Kidney (tissue), 14 donors: ENCODE measurements around the gene CYP2W1. TPM values are rescaled to one million over a fixed set of nuclear protein-coding genes. Genes with fewer than 3 reads are reported as not detected.

ENCODE experiments used
- DNase-seq, 5 donors: peaks; one replicate each; pipeline ENCODE4 v3.0.0-alpha.2; 2013 to 2020
- FAIRE-seq: peaks from 2 replicates; lab custom pipeline; 2012; peaks lifted over from hg19 to GRCh38; lab: Jason Lieb, UNC
- H3K27ac ChIP-seq, 2 donors: one replicate each; pipeline ENCODE4 v1.7.0; 2013; ENCODE audit warnings: low read depth in 2 of 2, low read length in 2 of 2, inconsistent platforms in 1 of 2
- H3K27me3 ChIP-seq: one replicate; pipeline ENCODE4 v1.7.1; 2013; ENCODE audit warnings: low read length, inconsistent platforms; ENCODE audit not compliant: control insufficient read depth, insufficient read depth
- H3K36me3 ChIP-seq, 3 donors: one replicate each; pipeline versions ENCODE4 v1.7.0 to v1.7.1; 2013; ENCODE audit warnings: low read length in 3 of 3, control low read depth in 1 of 3, inconsistent platforms in 1 of 3; ENCODE audit not compliant: insufficient read depth in 3 of 3, control insufficient read depth in 2 of 3
- H3K4me1 ChIP-seq, 3 donors: one replicate each; pipeline versions ENCODE4 v1.7.0 to v1.7.1; 2013; ENCODE audit warnings: low read length in 3 of 3, inconsistent platforms in 1 of 3, low read depth in 1 of 3; ENCODE audit not compliant: control insufficient read depth in 2 of 3, insufficient read depth in 2 of 3
- H3K4me3 ChIP-seq, 3 donors: one replicate each; pipeline versions ENCODE4 v1.7.0 to v1.8.1; 2013; ENCODE audit warnings: low read length in 3 of 3, control low read depth in 1 of 3, inconsistent platforms in 1 of 3
- H3K9ac ChIP-seq, 3 donors: one replicate each; pipeline versions ENCODE4 v1.7.0 to v1.7.1; 2013; ENCODE audit warnings: low read length in 3 of 3, control low read depth in 1 of 3, inconsistent platforms in 1 of 3
- H3K9me3 ChIP-seq, 3 donors: one replicate each; pipeline versions ENCODE4 v1.7.0 to v1.7.1; 2013; ENCODE audit warnings: low read length in 3 of 3, control low read depth in 1 of 3, inconsistent platforms in 1 of 3; ENCODE audit not compliant: control insufficient read depth in 2 of 3, insufficient read depth in 1 of 3
- CTCF ChIP-seq: IDR thresholded peaks from 3 replicates; pipeline ENCODE4 v1.5.1; 2012; ENCODE audit warnings: mild to moderate bottlenecking, moderate library complexity, borderline replicate concordance; ENCODE audit not compliant: insufficient read depth; ENCODE audit errors: extremely low read depth
- intact Hi-C: fragments of 100-400 bp; cut with DNase I; formaldehyde crosslinking; loops from one replicate; pipeline ENCODE4 v1.11.1; 2022
- polyA plus RNA-seq: library from polyadenylated mRNA; stranded (reverse); fragments of 350-450 nt; fragmentation: Illumina TruSeq; extraction: RNeasy Lipid Tissue Mini Kit (QIAGEN cat#74804); gene quantifications from one replicate; pipeline ENCODE4 v1.2.3, GENCODE V29; 2014; ENCODE audit warnings: low read depth, low replicate concordance; ENCODE audit not compliant: insufficient read depth
- total RNA-seq: library from RNA; stranded (reverse); fragmentation: NEBNext Ultra II Directional; extraction: Animal tissue kit (Norgen Biotek cat#: 25700); gene quantifications from one replicate; pipeline ENCODE4 v1.2.1, GENCODE V29; 2021
- donor health status: control.
- donor health status: control.
- donor health status: control.
- donor health status: control.
- donor health status: control.
- donor health status: DM: yes; HTN: yes; CAD: no.
- donor health status: Normal renal cell carcinoma (clear cell type).

CYP2W1 gene
- total and polyA plus RNA-seq, 2 donors from 2014 or later, result 0.13 to 0.17 TPM

- no peak for TF ChIP-seq CTCF
- Histone ChIP-seq H3K9me3 (no peaks in the 10 kb centered on the region), H3K27me3 (no peaks in the 10 kb centered on the region), H3K4me3 (peak overlapping the region; percentile 72 to 84 (median 84)), H3K27ac (no peak overlapping the region), H3K36me3 (peaks cover 3 to 16% (median 7%) of the 10 kb centered on the region in 3 donors), H3K4me1 (peaks cover 0 to 29% (median 16%) of the 10 kb centered on the region in 3 donors), H3K9ac (peak overlapping the region in 1 of 3 donors; percentile 69)
- intact Hi-C loops, result no loop called here
- no peak for FAIRE-seq
- DNase-seq, result no peak
Observed at GRCh38 chr7:974172-974571, 8.8 kb upstream of the CYP2W1 start.

GRCh38 chr7:974820-975681 is 7.9 kb upstream of the CYP2W1 start, which contains the start of gene COX19:
Gene COX19 (minus strand): TSS chr7:975549. CDS start chr7:975509, 40 bp downstream.
- no peak for FAIRE-seq
- H3K9me3 ChIP-seq, result no peaks in the 10 kb centered on the region
- peaks cover 3 to 16% (median 7%) of the 10 kb centered on the region in 3 donors for H3K36me3 ChIP-seq
- DNase-seq, result peak; percentile 92 to 96 (median 94)
- H3K27me3 ChIP-seq, result no peaks in the 10 kb centered on the region
- H3K27ac ChIP-seq, result peak within 1 kb of the TSS; percentile 82 to 94
- peaks cover 0 to 29% (median 16%) of the 10 kb centered on the region in 3 donors for H3K4me1 ChIP-seq
- intact Hi-C loops, result no loop called here
- TF ChIP-seq CTCF, result no peak
- peak within 1 kb of the TSS; percentile 72 to 84 (median 84) for H3K4me3 ChIP-seq
- peak within 1 kb of the TSS; percentile 55 to 69 (median 64) for H3K9ac ChIP-seq

DNA sequence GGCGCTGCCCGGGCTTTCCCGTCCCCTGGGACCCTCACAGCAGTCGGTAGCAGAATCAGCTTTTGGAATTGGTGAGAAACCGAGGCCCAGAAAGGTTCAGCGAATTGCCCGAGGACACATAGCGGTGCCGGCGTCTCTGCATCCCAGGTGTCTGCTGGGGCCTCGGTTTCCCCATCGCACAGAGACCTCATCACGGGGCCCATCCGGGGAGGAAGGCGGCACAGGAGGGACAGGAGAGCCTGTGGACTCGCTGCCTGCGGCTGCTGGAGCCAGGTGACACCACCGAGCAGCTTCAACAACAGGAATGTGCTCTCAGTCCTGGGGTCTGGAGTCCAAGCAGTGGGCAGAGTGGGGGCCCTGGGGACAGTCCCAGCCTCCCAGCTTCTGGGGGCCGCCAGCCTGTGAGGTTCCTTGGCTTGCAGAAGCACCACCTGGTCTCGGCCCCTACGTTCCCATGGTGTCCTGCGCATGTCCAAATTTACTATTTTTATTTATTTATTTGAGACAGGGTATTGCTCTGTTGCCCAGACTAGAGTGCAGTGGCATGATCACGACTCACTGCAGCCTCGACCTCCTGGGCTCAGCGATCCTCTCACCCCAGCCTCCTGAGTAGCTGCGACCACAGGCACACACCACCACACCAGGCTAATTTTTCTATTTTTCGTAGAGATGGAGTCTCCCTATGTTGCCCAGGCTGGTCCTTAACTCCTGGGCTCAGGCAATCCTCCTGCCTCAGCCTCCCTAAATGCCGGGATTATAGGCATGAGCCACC is 7.1 kb upstream of the CYP2W1 start:
- H3K9ac ChIP-seq, result no peak overlapping the region
- H3K4me3 ChIP-seq, result peak overlapping the region in 2 of 3 donors; percentile 4 to 49

More for the DNA sequence above, 7.1 kb upstream of the CYP2W1 start:
- no peak for FAIRE-seq
- DNase-seq, result no peak
- intact Hi-C loops, result no loop called here
- H3K9me3 ChIP-seq, result no peaks in the 10 kb centered on the region
- H3K36me3 ChIP-seq, result peaks cover 3 to 12% (median 7%) of the 10 kb centered on the region in 3 donors
- TF ChIP-seq CTCF, result no peak
- H3K27me3 ChIP-seq, result no peaks in the 10 kb centered on the region
- peaks cover 0 to 29% (median 16%) of the 10 kb centered on the region in 3 donors for H3K4me1 ChIP-seq
- no peak overlapping the region for H3K27ac ChIP-seq
